Activated T-cell treated with anti-CD3 and anti-CD28 coated beads for 1 hour (primary cell): ENCODE measurements around the gene FBXW10.
"Not testable (repeated sequence)": the region's sequence is repeated elsewhere in the genome, so short reads cannot be mapped to it uniquely, and the experiment has no call there.

ENCODE experiments used
- DNase-seq: peaks from one replicate; pipeline ENCODE4 v3.0.0-alpha.2; 2020; ENCODE audit warnings: low read depth

The FBXW10 gene, protein sequence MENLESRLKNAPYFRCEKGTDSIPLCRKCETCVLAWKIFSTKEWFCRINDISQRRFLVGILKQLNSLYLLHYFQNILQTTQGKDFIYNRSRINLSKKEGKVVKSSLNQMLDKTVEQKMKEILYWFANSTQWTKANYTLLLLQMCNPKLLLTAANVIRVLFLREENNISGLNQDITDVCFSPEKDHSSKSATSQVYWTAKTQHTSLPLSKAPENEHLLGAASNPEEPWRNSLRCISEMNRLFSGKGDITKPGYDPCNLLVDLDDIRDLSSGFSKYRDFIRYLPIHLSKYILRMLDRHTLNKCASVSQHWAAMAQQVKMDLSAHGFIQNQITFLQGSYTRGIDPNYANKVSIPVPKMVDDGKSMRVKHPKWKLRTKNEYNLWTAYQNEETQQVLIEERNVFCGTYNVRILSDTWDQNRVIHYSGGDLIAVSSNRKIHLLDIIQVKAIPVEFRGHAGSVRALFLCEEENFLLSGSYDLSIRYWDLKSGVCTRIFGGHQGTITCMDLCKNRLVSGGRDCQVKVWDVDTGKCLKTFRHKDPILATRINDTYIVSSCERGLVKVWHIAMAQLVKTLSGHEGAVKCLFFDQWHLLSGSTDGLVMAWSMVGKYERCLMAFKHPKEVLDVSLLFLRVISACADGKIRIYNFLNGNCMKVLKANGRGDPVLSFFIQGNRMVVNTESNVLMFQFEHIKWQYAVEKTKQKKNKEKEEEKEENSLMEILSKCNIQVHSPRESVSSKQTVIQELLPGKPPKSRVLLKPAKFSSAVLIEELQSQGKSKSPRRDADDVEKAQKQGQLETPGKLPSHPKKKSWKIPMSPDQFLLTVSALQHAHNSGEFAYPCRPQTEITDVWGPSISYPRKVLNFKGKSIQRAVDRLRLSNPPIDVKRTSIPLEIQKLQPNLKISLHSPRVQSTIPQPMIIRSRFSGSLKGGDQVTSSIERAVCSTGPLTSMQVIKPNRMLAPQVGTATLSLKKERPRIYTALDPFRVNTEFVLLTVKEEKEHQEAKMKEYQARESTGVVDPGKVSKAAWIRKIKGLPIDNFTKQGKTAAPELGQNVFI

GRCh38 chr17:18743699-18744421, at the start of gene FBXW10:
FBXW10 (plus strand) TSS chr17:18744054; CDS start chr17:18744245, 191 bp downstream.
- not testable (repeated sequence) for DNase-seq

GRCh38 chr17:18695143-18695542, 48.7 kb upstream of the FBXW10 start:
- DNase-seq = not testable (repeated sequence)

DNA sequence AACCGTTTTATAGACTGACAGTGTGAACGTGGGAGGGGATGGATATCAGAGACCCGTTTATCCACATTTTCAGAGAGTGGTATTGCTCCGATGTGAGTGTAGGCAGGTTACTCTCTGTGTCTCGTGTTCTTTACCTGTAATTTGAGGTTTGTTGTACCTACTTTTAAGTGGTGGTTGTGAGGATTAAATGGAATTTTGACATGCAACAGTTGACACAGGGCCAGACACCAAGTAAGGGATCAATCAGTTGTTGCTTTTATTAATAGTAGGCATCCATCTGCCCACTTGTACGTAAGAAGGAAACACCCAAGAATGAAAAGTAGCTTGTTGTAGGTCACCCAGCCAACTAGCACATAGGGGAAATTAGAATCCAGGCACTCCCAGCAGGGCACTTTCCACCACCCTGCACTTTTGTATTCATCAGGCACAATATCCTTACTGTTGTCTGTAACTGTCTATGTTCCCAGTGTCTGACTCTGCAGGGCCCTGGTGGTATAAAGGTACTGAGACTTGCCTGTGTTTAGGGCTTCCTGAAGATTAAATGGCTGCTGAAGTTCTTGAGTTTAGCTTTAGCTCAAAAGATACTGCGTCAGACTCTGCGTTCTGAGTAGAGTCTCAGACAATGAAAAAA, 45.3 kb upstream of the FBXW10 start:
- DNase-seq = not testable (repeated sequence)

DNA sequence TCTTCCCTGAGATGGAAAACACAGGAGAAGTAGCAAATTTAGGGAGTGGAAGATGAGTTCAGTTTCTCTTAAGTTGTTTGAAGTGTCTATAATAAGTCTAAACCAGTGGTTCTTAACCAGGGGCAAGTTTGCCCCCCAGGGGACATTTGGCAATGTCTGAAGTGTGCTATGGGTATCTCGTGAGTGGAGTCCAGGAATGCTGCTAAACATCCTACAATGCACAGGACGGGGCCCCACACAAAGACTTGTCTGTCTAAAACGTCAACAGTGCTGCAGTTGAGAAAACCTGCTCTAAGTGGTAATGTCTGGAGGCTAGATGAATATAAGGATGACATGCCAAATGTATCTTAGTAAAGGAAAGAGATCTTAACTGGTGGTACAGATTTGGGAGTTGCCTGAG, 37.9 kb upstream of the FBXW10 start:
- not testable (repeated sequence) for DNase-seq

- DNase-seq = not testable (repeated sequence)
Observed at GRCh38 chr17:18708215-18708614, 35.6 kb upstream of the FBXW10 start.

- DNase-seq = peak; percentile 52
Observed at GRCh38 chr17:18712354-18712999, 31.4 kb upstream of the FBXW10 start.

- DNase-seq = not testable (repeated sequence)
Observed at GRCh38 chr17:18718643-18719427, 25.0 kb upstream of the FBXW10 start.

GRCh38 chr17:18719428-18720110, 24.3 kb upstream of the FBXW10 start:
- not testable (repeated sequence) for DNase-seq

DNA sequence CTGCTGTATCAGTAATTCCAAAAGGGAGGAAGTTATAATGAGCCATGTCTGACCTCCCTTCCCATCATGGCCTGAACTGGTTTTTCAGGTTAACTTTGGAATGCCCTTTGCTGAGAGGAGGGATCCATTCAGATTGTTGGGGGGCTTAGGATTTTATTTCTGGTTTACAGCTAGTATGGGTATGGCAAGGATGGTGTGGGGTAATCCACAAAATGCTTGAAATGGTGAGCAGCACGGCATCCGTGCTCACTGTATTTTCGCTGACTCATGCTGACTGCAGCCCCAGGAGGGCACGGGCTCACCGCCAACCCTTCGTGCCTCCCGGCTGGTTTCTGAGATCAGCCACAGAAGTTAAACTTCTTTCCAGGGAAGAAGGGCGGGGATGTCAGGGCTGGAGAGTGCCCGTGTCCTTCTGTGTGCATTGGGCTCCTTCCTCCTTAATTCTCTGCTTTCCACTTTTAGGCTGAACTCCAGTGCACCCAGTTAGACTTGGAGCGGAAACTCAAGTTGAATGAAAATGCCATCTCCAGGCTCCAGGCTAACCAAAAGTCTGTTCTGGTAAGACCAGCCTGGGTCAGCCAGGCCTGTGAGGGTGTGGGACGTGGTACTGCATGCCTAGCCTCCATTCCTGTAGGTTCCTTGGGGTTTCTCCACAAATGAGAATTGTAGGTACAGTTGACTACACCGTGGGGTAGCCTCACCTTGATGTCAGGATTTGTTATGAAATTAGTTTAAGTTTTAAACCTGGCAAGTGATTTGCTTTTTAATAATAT, 21.9 kb upstream of the FBXW10 start:
- DNase-seq = not testable (repeated sequence)

GRCh38 chr17:18722612-18723011, 21.2 kb upstream of the FBXW10 start:
- not testable (repeated sequence) for DNase-seq

DNA sequence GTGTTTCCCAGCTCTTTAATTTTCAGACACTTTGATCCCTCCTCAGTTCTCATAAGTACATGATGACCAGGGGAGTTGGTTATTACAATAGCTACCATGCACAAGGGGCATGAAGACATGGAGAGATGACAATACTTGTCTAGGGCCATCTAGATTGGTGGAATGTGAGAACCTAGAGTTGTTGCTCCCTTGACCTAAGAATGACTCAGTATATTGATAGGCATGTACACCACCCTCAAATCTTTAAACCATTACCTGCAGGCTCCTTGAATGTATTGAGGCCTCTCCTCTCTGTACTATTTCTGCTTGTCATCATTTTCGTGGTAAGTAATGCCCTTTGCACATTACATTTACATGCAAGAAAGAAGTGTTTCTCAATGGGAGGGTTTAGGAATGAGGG, 20.3 kb upstream of the FBXW10 start:
- not testable (repeated sequence) for DNase-seq

- DNase-seq = not testable (repeated sequence)
Observed at GRCh38 chr17:18732438-18732837, 11.4 kb upstream of the FBXW10 start.

DNA sequence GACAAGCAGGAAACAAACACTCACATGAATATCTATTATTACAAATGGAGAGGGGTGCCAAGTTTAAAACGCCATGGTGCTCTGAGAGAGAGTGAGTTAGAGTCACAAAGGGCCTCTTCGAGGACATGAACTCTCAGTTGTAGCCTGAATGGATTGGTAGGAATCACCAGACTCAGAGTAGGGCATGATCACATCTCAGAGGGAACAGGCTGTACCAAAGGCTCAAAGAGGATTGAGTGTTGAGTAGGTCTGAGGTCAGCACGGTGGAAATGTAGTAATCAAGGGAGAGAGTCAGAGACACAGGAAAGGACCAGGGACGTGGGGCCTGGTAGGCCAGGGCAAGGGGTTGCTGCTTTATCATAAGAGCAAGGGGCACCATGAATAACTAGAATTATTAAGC, 10.5 kb upstream of the FBXW10 start:
- not testable (repeated sequence) for DNase-seq

- DNase-seq = not testable (repeated sequence)
Observed at GRCh38 chr17:18739616-18740391, 4.0 kb upstream of the FBXW10 start.

DNA sequence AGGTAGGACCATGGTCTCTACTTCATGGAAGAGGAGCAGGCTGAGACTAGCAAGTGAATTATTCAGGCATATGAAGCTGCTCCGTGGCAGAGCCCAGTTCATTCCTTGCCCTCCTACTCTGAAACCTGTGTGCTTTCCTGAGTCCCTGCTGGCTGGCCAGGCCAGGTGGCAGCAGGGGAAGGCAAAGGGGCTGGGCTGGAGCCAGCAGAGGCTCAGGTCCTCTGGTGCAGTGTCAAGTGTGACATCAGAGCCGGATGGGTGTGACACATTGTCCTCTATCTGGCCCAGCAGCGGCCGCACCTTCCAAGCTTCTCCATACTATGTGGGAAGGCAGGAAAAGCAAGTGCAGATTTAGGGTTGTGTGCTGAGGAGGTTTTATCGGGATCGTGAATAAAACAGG, 2.6 kb upstream of the FBXW10 start:
- not testable (repeated sequence) for DNase-seq

GRCh38 chr17:18744726-18745125, 872 bp downstream of the FBXW10 start:
- DNase-seq = not testable (repeated sequence)

GRCh38 chr17:18746551-18746950, 2.7 kb downstream of the FBXW10 start:
- DNase-seq = not testable (repeated sequence)

DNA sequence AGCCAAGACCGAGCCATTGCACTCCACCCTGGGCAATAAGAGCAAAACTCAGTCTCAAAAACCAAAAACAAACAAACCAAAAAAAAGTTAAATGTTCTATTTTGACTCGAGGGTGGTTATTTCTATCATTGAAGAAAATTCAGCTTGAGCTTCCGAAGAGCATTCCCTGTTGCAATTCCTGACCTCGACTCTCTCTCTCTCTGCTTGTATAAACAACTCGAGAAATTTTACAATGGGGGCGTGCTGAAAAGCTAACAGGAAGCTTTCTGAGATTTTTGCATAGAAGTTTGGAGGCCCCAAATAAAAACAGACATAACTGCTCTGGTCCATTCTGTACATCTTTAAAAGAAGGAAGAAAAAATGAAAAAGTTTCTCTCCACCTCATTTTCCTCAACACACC, 3.6 kb downstream of the FBXW10 start:
- not testable (repeated sequence) for DNase-seq
